Type B pancreatic cell (in vitro differentiated cells): Measurements from ENCODE around the gene SLFN12L. TPM values are rescaled to one million over a fixed set of nuclear protein-coding genes. Genes with fewer than 3 reads are reported as not detected.

Experiments used
- DNase-seq: peaks from one replicate; pipeline ENCODE4 v3.0.0; 2021; ENCODE audit warnings: mixed read lengths; ENCODE audit not compliant: unreplicated experiment; ENCODE audit errors: extremely low spot score
- H3K27ac Mint-ChIP-seq: 2 replicates; pipeline ENCODE4 v1.8.0; 2021; ENCODE audit warnings: mild to moderate bottlenecking, mixed read lengths
- H3K27me3 Mint-ChIP-seq: 2 replicates; pipeline ENCODE4 v1.8.0; 2021; ENCODE audit warnings: mixed read lengths
- H3K36me3 Mint-ChIP-seq: 2 replicates; pipeline ENCODE4 v1.8.0; 2021; ENCODE audit warnings: mixed read lengths
- H3K4me1 Mint-ChIP-seq: one replicate; pipeline ENCODE4 v1.8.0; 2021; ENCODE audit warnings: mixed read lengths; ENCODE audit not compliant: unreplicated experiment
- H3K4me3 Mint-ChIP-seq: 2 replicates; pipeline ENCODE4 v1.8.0; 2021; ENCODE audit warnings: mild to moderate bottlenecking, mixed read lengths
- H3K9me3 Mint-ChIP-seq: 2 replicates; pipeline ENCODE4 v1.8.0; 2021; ENCODE audit warnings: mixed read lengths
- total RNA-seq: library from RNA; stranded (reverse); gene quantifications from 2 replicates; pipeline ENCODE4 v1.2.1, GENCODE V29; 2021; ENCODE audit warnings: low replicate concordance
- TF ChIP-seq, protein P1 (sequence below): fragments of 200-600 bp; sonication (generic); conservative IDR thresholded peaks from 2 replicates; pipeline ENCODE4 v1.5.0; 2021; ENCODE audit warnings: antibody characterized with exemption, mild to moderate bottlenecking

Gene SLFN12L
- total RNA-seq, 1 donor from 2014 or later, result not detected

DNA sequence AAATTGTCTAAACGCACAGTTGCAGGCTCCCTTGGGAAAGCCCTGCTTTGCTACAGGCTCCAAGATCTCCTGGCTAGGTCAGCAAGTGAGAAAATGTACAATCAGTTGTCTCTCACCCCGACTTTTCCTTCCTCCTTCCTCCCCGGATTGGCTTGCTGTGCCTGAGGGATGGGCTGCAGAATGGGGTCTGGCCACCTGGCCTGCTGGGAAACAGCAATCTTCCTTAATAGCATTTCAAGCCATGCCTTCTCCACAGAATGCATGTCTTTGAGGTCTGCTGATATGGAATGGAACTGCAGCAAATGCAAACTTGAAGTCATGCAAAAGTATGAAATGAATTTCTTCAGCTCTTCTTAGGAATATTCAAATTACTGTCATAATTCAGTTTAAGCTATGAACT is 46.1 kb downstream of the SLFN12L start:
- Mint-ChIP-seq H3K27me3 (peaks cover 97% of the 10 kb centered on the region), H3K9me3 (no peaks in the 10 kb centered on the region), H3K36me3 (no peaks in the 10 kb centered on the region), H3K4me3 (no peak overlapping the region), H3K4me1 (no peaks in the 10 kb centered on the region), H3K27ac (no peak overlapping the region)
- no peak for DNase-seq
- TF ChIP-seq, protein P1, sequence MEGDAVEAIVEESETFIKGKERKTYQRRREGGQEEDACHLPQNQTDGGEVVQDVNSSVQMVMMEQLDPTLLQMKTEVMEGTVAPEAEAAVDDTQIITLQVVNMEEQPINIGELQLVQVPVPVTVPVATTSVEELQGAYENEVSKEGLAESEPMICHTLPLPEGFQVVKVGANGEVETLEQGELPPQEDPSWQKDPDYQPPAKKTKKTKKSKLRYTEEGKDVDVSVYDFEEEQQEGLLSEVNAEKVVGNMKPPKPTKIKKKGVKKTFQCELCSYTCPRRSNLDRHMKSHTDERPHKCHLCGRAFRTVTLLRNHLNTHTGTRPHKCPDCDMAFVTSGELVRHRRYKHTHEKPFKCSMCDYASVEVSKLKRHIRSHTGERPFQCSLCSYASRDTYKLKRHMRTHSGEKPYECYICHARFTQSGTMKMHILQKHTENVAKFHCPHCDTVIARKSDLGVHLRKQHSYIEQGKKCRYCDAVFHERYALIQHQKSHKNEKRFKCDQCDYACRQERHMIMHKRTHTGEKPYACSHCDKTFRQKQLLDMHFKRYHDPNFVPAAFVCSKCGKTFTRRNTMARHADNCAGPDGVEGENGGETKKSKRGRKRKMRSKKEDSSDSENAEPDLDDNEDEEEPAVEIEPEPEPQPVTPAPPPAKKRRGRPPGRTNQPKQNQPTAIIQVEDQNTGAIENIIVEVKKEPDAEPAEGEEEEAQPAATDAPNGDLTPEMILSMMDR, result no peak

DNA sequence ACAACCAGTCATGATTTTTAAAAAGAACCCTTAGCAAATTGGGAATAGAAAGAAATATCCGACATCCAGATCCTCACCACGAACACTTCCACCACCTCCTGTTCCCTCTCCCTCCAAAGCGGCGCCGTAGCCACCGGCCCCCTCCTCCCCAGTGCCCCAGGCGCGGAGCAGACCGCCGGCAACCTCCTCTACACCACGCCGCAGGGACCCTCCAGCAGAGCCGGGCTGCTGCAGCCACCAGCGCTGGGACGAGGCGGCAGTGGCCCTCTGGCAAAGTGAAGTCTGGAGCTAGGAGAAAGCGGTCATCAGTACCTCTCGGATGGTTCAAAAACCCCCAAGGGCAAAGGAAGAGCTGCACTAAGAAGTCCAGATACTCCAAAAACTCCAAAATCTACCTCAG is 47.5 kb downstream of the SLFN12L start:
- Mint-ChIP-seq H3K27me3 (peaks cover 97% of the 10 kb centered on the region), H3K4me1 (no peaks in the 10 kb centered on the region), H3K4me3 (no peak overlapping the region), H3K9me3 (no peaks in the 10 kb centered on the region), H3K27ac (no peak overlapping the region), H3K36me3 (no peaks in the 10 kb centered on the region)
- TF ChIP-seq, protein P1, result no peak
- no peak for DNase-seq

DNA sequence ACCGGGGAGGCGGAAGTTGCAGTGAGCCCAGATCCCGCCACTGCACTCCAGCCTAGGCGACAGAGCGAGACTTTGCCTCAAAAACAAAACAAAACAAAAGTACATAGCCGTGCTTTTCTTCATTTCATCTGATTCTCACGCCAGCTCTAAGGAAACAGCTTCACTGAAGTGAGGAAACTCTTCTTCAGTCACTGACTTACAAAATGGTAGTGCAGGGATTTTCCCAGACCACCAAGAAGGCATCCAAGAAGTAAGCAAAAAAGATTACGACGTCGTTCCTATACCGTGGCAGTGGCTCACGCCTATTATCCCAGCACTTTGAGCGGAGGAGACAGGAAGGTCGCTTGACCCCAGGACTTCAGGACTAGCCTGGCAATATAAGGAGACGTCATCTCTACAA is 48.5 kb downstream of the SLFN12L start:
- Mint-ChIP-seq H3K9me3 (no peaks in the 10 kb centered on the region), H3K27me3 (peaks cover 99% of the 10 kb centered on the region), H3K27ac (no peak overlapping the region), H3K4me1 (no peaks in the 10 kb centered on the region), H3K36me3 (no peaks in the 10 kb centered on the region), H3K4me3 (no peak overlapping the region)
- TF ChIP-seq, protein P1, result no peak
- DNase-seq, result no peak

DNA sequence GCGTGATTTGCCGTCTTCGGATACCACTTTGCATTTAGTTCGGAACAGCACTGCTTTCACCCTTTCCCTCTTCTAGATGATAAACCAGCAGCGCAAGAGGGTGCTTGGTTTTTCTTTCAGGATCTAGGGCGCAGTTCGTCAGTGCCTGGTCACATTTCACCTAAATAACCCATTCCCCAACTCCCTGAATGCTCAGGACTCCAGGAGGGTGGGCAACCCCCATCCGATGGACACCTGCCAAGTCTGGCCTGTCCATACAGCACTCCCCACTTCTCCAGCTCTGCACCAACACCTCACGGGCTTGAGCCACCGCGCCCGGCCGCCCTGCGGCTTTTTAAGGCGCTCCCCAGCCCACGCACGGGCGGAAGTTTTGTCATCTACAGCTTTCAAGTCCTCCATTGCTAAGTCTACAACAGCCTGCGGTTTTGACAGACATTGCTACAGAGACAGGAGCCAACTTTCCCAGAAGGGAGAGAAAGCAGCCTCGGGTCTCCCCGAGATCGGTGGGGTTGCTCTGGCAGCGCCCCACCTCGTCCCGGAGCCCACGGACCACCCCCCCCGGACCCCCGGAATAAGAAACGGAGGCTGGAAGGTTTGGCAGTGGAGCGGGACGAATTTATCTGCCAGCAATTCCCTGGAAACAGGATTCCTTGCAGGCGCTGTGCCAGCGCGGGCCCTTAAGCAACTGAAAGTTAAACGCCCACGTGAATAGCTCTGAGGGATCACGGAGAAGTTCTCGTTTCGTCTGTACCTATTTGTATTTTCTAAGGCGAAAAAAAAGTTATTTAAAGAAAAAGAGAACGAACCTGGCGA is 50.4 kb downstream of the SLFN12L start:
- Mint-ChIP-seq H3K27ac (no peak overlapping the region), H3K4me1 (no peaks in the 10 kb centered on the region), H3K4me3 (peak overlapping the region; percentile 74), H3K9me3 (no peaks in the 10 kb centered on the region), H3K27me3 (peaks cover 98% of the 10 kb centered on the region), H3K36me3 (no peaks in the 10 kb centered on the region)
- no peak for DNase-seq
- TF ChIP-seq, protein P1, result no peak

DNA sequence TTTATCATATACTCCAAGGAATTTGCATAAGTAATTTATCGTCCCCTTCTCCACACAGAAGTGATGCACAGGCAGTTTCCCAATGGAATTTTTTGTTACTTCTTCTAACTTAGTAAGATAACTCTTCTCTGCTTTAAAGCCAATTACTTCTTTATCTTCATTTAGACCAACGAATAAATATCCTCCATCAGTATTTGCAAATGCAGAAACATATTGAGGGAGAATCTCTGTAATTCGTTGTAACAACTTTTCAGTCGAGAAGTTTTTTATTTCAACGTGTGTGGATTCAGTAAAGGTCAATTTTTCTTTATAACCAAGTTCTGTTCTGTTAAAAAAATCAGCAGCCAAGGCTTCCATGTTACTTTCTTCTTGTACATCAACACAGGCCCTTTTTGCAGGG is 58.2 kb downstream of the SLFN12L start:
- H3K9me3 Mint-ChIP-seq, result no peaks in the 10 kb centered on the region

More for the DNA sequence above, 58.2 kb downstream of the SLFN12L start:
- Mint-ChIP-seq H3K4me1 (no peaks in the 10 kb centered on the region), H3K27me3 (peaks cover 76% of the 10 kb centered on the region), H3K27ac (no peak overlapping the region), H3K36me3 (no peaks in the 10 kb centered on the region), H3K4me3 (no peak overlapping the region)
- TF ChIP-seq, protein P1, result no peak
- DNase-seq, result no peak
